Measurements from ENCODE around the gene HTR3A.

- TF ChIP-seq CTCF (conservative IDR thresholded peaks at IDR 0.05 in 1 of 2, IDR thresholded peaks at IDR 0.05 in 1 of 2; ENCODE audit: extremely low read depth in 1 of 2, insufficient read depth in 1 of 2, low read depth in 1 of 2, low read length in 2 of 2) (no peak), EZH2 (IDR thresholded peaks at IDR 0.05; ENCODE audit: borderline replicate concordance, low read length) (no peak)
These were observed 56.5 kb downstream of the HTR3A start for GRCh38 chr11:114031246-114031966.
